CD8-positive, alpha-beta memory T cell (primary cell): ENCODE measurements around the gene OAS3. TPM values are rescaled to one million over a fixed set of nuclear protein-coding genes. Genes with fewer than 3 reads are reported as not detected.
"Not testable (repeated sequence)": the region's sequence is repeated elsewhere in the genome, so short reads cannot be mapped to it uniquely, and the experiment has no call there.

Source experiments
- CTCF ChIA-PET: fragments of 350-600 bp; sonication (Branson Sonifier 250); formaldehyde crosslinking; loops from one replicate; lab custom pipeline; 2021; ENCODE audit warnings: antibody characterized with exemption; lab: Charles Lee
- POLR2A ChIA-PET: fragments of 350-600 bp; sonication (Branson Sonifier 250); formaldehyde crosslinking; loops from one replicate; lab custom pipeline; 2021; ENCODE audit warnings: antibody characterized with exemption; lab: Charles Lee
- DNase-seq, 5 donors: peaks; one replicate each; pipeline versions ENCODE4 v3.0.0 to v3.0.0-alpha.2; 2020 to 2022; ENCODE audit warnings: mixed read lengths in 1 of 5
- H3K27ac ChIP-seq: one replicate; pipeline ENCODE4 v1.7.0; 2013; ENCODE audit warnings: low read depth, mild to moderate bottlenecking, low read length, moderate library complexity
- H3K27me3 ChIP-seq: 2 replicates; pipeline ENCODE4 v1.7.0; 2013; ENCODE audit warnings: low read length, mild to moderate bottlenecking; ENCODE audit not compliant: insufficient read depth, poor library complexity, severe bottlenecking
- H3K36me3 ChIP-seq: 2 replicates; pipeline ENCODE4 v1.7.0; 2013; ENCODE audit warnings: mild to moderate bottlenecking, low read length, moderate library complexity; ENCODE audit not compliant: insufficient read depth
- H3K4me1 ChIP-seq: 2 replicates; pipeline ENCODE4 v1.7.0; 2013; ENCODE audit warnings: mild to moderate bottlenecking, low read length, moderate library complexity; ENCODE audit not compliant: insufficient read depth
- H3K4me3 ChIP-seq: 2 replicates; pipeline ENCODE4 v1.7.0; 2013; ENCODE audit warnings: mild to moderate bottlenecking, low read length
- H3K9me3 ChIP-seq: 2 replicates; pipeline ENCODE4 v1.7.0; 2013; ENCODE audit warnings: mild to moderate bottlenecking, low read length
- H3K27ac Mint-ChIP-seq, 8 donors: one replicate each; pipeline ENCODE4 v1.8.0; 2020 to 2021; ENCODE audit warnings: mixed read lengths in 8 of 8, mild to moderate bottlenecking in 6 of 8, inconsistent platforms in 3 of 8, moderate library complexity in 3 of 8
- H3K27me3 Mint-ChIP-seq, 2 donors: one replicate each; pipeline ENCODE4 v1.8.0; 2020 to 2021; ENCODE audit warnings: mixed read lengths in 2 of 2, mild to moderate bottlenecking in 1 of 2, moderate library complexity in 1 of 2
- H3K36me3 Mint-ChIP-seq, 3 donors: one replicate each; pipeline ENCODE4 v1.8.0; 2020 to 2021; ENCODE audit warnings: mixed read lengths in 3 of 3, inconsistent platforms in 1 of 3, mild to moderate bottlenecking in 1 of 3
- H3K4me1 Mint-ChIP-seq, 3 donors: one replicate each; pipeline ENCODE4 v1.8.0; 2020 to 2021; ENCODE audit warnings: mixed read lengths in 3 of 3, inconsistent platforms in 1 of 3, mild to moderate bottlenecking in 1 of 3
- H3K4me3 Mint-ChIP-seq, 7 donors: one replicate each; pipeline ENCODE4 v1.8.0; 2020 to 2021; ENCODE audit warnings: mixed read lengths in 7 of 7, mild to moderate bottlenecking in 6 of 7, moderate library complexity in 4 of 7, inconsistent platforms in 2 of 7
- H3K9me3 Mint-ChIP-seq, 5 donors: one replicate each; pipeline ENCODE4 v1.8.0; 2020 to 2022; ENCODE audit warnings: mixed read lengths in 5 of 5, mild to moderate bottlenecking in 3 of 5, moderate library complexity in 2 of 5, inconsistent platforms in 1 of 5
- polyA plus RNA-seq: library from polyadenylated mRNA; unstranded; fragments of 300-500 nt; fragmentation: Illumina TruSeq; gene quantifications from one replicate; pipeline ENCODE4 v1.2.3, GENCODE V29; 2021
- total RNA-seq, 2 experiments: library from RNA; stranded (reverse); gene quantifications; one replicate each; pipeline ENCODE4 v1.2.3, GENCODE V29; 2021

Gene OAS3
- total and polyA plus RNA-seq, 3 experiments from 2014 or later = 11.2 to 22.0 (median 12.5) TPM

GRCh38 chr12:112926416-112927033 is 11.7 kb upstream of the OAS3 start:
- H3K4me3 ChIP-seq, H3K36me3 ChIP-seq, H3K9me3 Mint-ChIP-seq, H3K9me3 ChIP-seq, H3K4me1 ChIP-seq, DNase-seq, CTCF ChIA-PET, H3K27ac ChIP-seq, POLR2A ChIA-PET, H3K4me1 Mint-ChIP-seq, H3K27me3 ChIP-seq, H3K27me3 Mint-ChIP-seq: not testable (repeated sequence)
- peak overlapping the region in 2 of 8 donors; percentile 6 to 48 for H3K27ac Mint-ChIP-seq
- peaks cover 7 to 17% (median 12%) of the 10 kb centered on the region in 3 donors for H3K36me3 Mint-ChIP-seq
- peak overlapping the region in 1 of 7 donors; percentile 60 for H3K4me3 Mint-ChIP-seq

DNA sequence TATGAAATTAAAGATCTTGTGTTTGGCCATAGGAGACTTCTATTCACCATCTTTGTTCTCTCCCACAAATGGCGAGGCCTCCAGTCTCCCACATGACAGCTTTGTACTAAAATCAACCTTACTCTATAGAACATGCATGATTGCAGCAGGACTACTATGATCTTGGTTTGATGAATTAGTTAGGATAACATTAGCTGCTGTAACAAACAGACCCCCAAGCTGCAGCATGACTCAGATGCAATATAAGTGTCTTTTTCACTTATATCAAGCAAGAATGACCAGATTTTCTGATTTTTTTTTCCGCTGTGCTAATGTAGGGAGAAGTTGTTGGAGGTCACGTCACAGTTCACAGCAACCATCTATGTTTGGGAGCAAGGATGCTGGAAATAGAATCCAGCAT is 10.8 kb upstream of the OAS3 start:
- peaks cover 3 to 17% (median 12%) of the 10 kb centered on the region in 3 donors for H3K36me3 Mint-ChIP-seq
- no peak overlapping the region for H3K27ac Mint-ChIP-seq
- H3K36me3 ChIP-seq = no peaks in the 10 kb centered on the region
- no peaks in the 10 kb centered on the region for H3K9me3 ChIP-seq
- no peaks in the 10 kb centered on the region for H3K27me3 ChIP-seq
- no peaks in the 10 kb centered on the region for H3K27me3 Mint-ChIP-seq
- H3K4me3 ChIP-seq = no peak overlapping the region
- no peaks in the 10 kb centered on the region for H3K4me1 ChIP-seq
- POLR2A ChIA-PET = no interaction called here
- no peak for DNase-seq
- H3K4me1 Mint-ChIP-seq = peaks cover 0 to 5% (median 0%) of the 10 kb centered on the region in 3 donors
- no peak overlapping the region for H3K27ac ChIP-seq
- CTCF ChIA-PET = interaction anchor here (1.5 kb wide), 1 partner anchor 27 kb away, joined by 6 read pairs; no protein-coding TSS in a partner anchor
- H3K4me3 Mint-ChIP-seq = no peak overlapping the region
- peaks cover 0 to 8% (median 0%) of the 10 kb centered on the region in 5 donors for H3K9me3 Mint-ChIP-seq

DNA sequence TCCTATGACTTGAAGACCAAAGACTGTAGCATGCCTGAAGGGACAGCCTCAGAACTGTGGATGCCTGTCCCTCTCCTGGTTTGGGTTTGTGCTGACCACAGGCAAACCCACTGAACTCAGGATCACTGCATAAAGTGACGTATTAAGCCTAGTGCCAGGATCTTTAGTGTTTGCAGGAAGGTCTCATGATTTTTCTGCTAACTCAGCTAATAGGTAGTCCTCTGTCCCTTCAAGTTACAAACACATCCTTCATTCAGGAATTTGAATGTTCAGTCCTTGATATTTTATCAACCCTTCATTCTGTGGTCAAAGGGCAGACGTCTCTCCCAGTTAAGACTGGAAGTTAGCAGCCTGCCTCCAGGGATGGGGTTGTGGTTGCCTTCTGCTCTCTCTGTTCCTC is 10.3 kb upstream of the OAS3 start:
- no peaks in the 10 kb centered on the region for H3K9me3 ChIP-seq
- Mint-ChIP-seq H3K27ac (no peak overlapping the region), H3K9me3 (peaks cover 0 to 8% (median 0%) of the 10 kb centered on the region in 5 donors), H3K27me3 (no peaks in the 10 kb centered on the region), H3K4me1 (peaks cover 0 to 5% (median 0%) of the 10 kb centered on the region in 3 donors), H3K36me3 (peaks cover 1 to 17% (median 12%) of the 10 kb centered on the region in 3 donors), H3K4me3 (no peak overlapping the region)
- no peaks in the 10 kb centered on the region for H3K27me3 ChIP-seq
- H3K4me3 ChIP-seq = no peak overlapping the region
- CTCF ChIA-PET = interaction anchor here (1.5 kb wide), 1 partner anchor 27 kb away, joined by 6 read pairs; no protein-coding TSS in a partner anchor
- POLR2A ChIA-PET = no interaction called here
- no peaks in the 10 kb centered on the region for H3K36me3 ChIP-seq
- no peaks in the 10 kb centered on the region for H3K4me1 ChIP-seq
- DNase-seq = no peak
- no peak overlapping the region for H3K27ac ChIP-seq

- Mint-ChIP-seq H3K27ac (no peak overlapping the region), H3K4me1 (peaks cover 0 to 5% (median 0%) of the 10 kb centered on the region in 3 donors), H3K9me3 (peaks cover 0 to 8% (median 0%) of the 10 kb centered on the region in 5 donors), H3K27me3 (no peaks in the 10 kb centered on the region), H3K36me3 (peaks cover 1 to 17% (median 11%) of the 10 kb centered on the region in 3 donors), H3K4me3 (no peak overlapping the region)
- Histone ChIP-seq H3K4me1 (no peaks in the 10 kb centered on the region), H3K36me3 (no peaks in the 10 kb centered on the region), H3K27ac (no peak overlapping the region), H3K27me3 (no peaks in the 10 kb centered on the region), H3K9me3 (no peaks in the 10 kb centered on the region), H3K4me3 (no peak overlapping the region)
- POLR2A ChIA-PET = no interaction called here
- DNase-seq = no peak
- CTCF ChIA-PET = interaction anchor here (0.8 kb wide), 1 partner anchor 9 kb away, joined by 3 read pairs; no protein-coding TSS in a partner anchor
Measured at GRCh38 chr12:112928978-112929377, 9.3 kb upstream of the OAS3 start.

- CTCF ChIA-PET = no interaction called here
- H3K9me3 Mint-ChIP-seq = peaks cover 0 to 8% (median 0%) of the 10 kb centered on the region in 5 donors
- peaks cover 0 to 17% (median 9%) of the 10 kb centered on the region in 3 donors for H3K36me3 Mint-ChIP-seq
- no peaks in the 10 kb centered on the region for H3K27me3 ChIP-seq
- no peak overlapping the region for H3K27ac ChIP-seq
- no peak for DNase-seq
- POLR2A ChIA-PET = no interaction called here
- H3K4me3 Mint-ChIP-seq = no peak overlapping the region
- H3K4me1 ChIP-seq = no peaks in the 10 kb centered on the region
- H3K36me3 ChIP-seq = no peaks in the 10 kb centered on the region
- H3K4me3 ChIP-seq = no peak overlapping the region
- H3K4me1 Mint-ChIP-seq = peaks cover 3 to 9% (median 3%) of the 10 kb centered on the region in 3 donors
- no peaks in the 10 kb centered on the region for H3K9me3 ChIP-seq
- no peaks in the 10 kb centered on the region for H3K27me3 Mint-ChIP-seq
- no peak overlapping the region for H3K27ac Mint-ChIP-seq
Measured at GRCh38 chr12:112929715-112930114, 8.6 kb upstream of the OAS3 start.

- no peak overlapping the region for H3K27ac Mint-ChIP-seq
- H3K4me1 Mint-ChIP-seq = peaks cover 3 to 9% (median 5%) of the 10 kb centered on the region in 3 donors
- H3K9me3 ChIP-seq = no peaks in the 10 kb centered on the region
- H3K4me3 ChIP-seq = no peak overlapping the region
- H3K4me3 Mint-ChIP-seq = no peak overlapping the region
- CTCF ChIA-PET = no interaction called here
- no peaks in the 10 kb centered on the region for H3K27me3 Mint-ChIP-seq
- H3K36me3 ChIP-seq = no peaks in the 10 kb centered on the region
- no peaks in the 10 kb centered on the region for H3K27me3 ChIP-seq
- peaks cover 0 to 8% (median 0%) of the 10 kb centered on the region in 5 donors for H3K9me3 Mint-ChIP-seq
- H3K27ac ChIP-seq = no peak overlapping the region
- DNase-seq = no peak
- no peaks in the 10 kb centered on the region for H3K4me1 ChIP-seq
- peaks cover 0 to 17% (median 7%) of the 10 kb centered on the region in 3 donors for H3K36me3 Mint-ChIP-seq
- POLR2A ChIA-PET = no interaction called here
Measured at GRCh38 chr12:112930350-112930749, 7.9 kb upstream of the OAS3 start.

- Mint-ChIP-seq H3K36me3 (peaks cover 0 to 8% (median 2%) of the 10 kb centered on the region in 3 donors), H3K4me1 (peaks cover 4 to 13% (median 8%) of the 10 kb centered on the region in 3 donors), H3K27me3 (no peaks in the 10 kb centered on the region), H3K27ac (peak overlapping the region in 2 of 8 donors; percentile 4 to 46), H3K9me3 (peaks cover 0 to 5% (median 0%) of the 10 kb centered on the region in 5 donors), H3K4me3 (no peak overlapping the region)
- ChIA-PET CTCF (no interaction called here), POLR2A (no interaction called here)
- Histone ChIP-seq H3K9me3 (no peaks in the 10 kb centered on the region), H3K27me3 (no peaks in the 10 kb centered on the region), H3K36me3 (no peaks in the 10 kb centered on the region), H3K4me1 (no peaks in the 10 kb centered on the region), H3K4me3 (no peak overlapping the region), H3K27ac (no peak overlapping the region)
- no peak for DNase-seq
Measured at GRCh38 chr12:112932485-112933128, 5.7 kb upstream of the OAS3 start.

GRCh38 chr12:112933129-112933505 is 5.2 kb upstream of the OAS3 start:
- DNase-seq = no peak
- Histone ChIP-seq H3K9me3 (no peaks in the 10 kb centered on the region), H3K4me1 (no peaks in the 10 kb centered on the region), H3K27me3 (no peaks in the 10 kb centered on the region), H3K36me3 (no peaks in the 10 kb centered on the region), H3K4me3 (no peak overlapping the region), H3K27ac (no peak overlapping the region)
- ChIA-PET CTCF (no interaction called here), POLR2A (no interaction called here)
- Mint-ChIP-seq H3K36me3 (peaks cover 2 to 3% (median 2%) of the 10 kb centered on the region in 3 donors), H3K4me3 (no peak overlapping the region), H3K4me1 (peaks cover 9 to 18% (median 12%) of the 10 kb centered on the region in 3 donors), H3K9me3 (no peaks in the 10 kb centered on the region), H3K27ac (no peak overlapping the region), H3K27me3 (no peaks in the 10 kb centered on the region)
